ENCODE results near the gene KDM6A. TPM values are rescaled to one million over a fixed set of nuclear protein-coding genes. Genes with fewer than 3 reads are reported as not detected.

Gene KDM6A
- polyA plus RNA-seq, 1 of the 3 experiments (the other 2 are of a cell fraction), result 7.4 TPM

DNA sequence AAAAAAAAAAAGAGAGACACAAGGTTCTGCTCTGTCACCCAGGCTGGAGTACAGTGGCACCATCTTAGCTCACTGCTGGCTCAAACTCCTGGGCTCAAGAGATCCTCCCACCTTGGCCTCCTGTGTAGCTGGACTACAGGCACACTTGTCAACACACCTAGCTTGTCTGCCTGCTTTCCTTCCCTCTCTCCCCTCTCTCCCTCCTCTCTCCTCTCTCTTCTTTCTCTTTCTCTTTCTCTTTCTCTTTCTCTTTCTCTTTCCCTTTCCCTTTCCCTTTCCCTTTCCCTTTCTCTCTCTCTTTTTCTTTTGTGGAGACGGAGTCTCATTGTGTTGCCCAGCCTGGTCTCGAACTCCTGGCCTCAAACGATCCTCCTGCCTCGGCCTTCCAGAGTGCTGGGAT is 195.6 kb downstream of the KDM6A start:
- H3K27me3 ChIP-seq (ENCODE audit: insufficient read depth), result no peaks in the 10 kb centered on the region
- POLR2A ChIA-PET, result no interaction called here
- no peaks in the 10 kb centered on the region for H3K9me3 ChIP-seq
- H3K36me3 ChIP-seq (replicated peaks in 1 of 2; ENCODE audit: control insufficient read depth in 1 of 2, insufficient read depth in 2 of 2, low read length in 1 of 2), result peaks cover 39 to 53% of the 10 kb centered on the region in 2 experiments
- CTCF ChIA-PET, result interaction anchor here (0.8 to 2.3 kb wide), 3 partner anchors 9 to 521 kb away, joined by 3 to 13 read pairs (median 3); no protein-coding TSS in a partner anchor
- no peaks in the 10 kb centered on the region; the same call in 1 of the 2 replicates for H4K20me1 ChIP-seq (ENCODE audit: insufficient read depth)
- H3K27ac ChIP-seq (ENCODE audit: low read depth in 2 of 2, low read length in 1 of 2), result no peak overlapping the region
- H3K4me3 ChIP-seq (ENCODE audit: low read depth in 2 of 2, low read length in 1 of 2), result no peak overlapping the region
- no peaks in the 10 kb centered on the region for H3K4me1 ChIP-seq (ENCODE audit: control insufficient read depth in 1 of 2, insufficient read depth in 2 of 2, low read depth in 1 of 2, low read length in 1 of 2)
- H3F3A ChIP-seq (replicated peaks; ENCODE audit: insufficient read depth), result peaks cover 10% of the 10 kb centered on the region
- H3K79me2 ChIP-seq (ENCODE audit: insufficient read depth), result peaks cover 11% of the 10 kb centered on the region
- 94% methylated on average over 4 of the region's 4 CpGs for WGBS (ENCODE audit: low lambda C conversion rate)
- TF ChIP-seq, protein P1, sequence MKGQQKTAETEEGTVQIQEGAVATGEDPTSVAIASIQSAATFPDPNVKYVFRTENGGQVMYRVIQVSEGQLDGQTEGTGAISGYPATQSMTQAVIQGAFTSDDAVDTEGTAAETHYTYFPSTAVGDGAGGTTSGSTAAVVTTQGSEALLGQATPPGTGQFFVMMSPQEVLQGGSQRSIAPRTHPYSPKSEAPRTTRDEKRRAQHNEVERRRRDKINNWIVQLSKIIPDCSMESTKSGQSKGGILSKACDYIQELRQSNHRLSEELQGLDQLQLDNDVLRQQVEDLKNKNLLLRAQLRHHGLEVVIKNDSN (IDR thresholded peaks at IDR 0.05; ENCODE audit: borderline replicate concordance, low read depth), result no peak
- TF ChIP-seq GABPA (IDR thresholded peaks at IDR 0.05; ENCODE audit: low read depth) (no peak), TCF12 (IDR thresholded peaks at IDR 0.05) (no peak), NRF1 (IDR thresholded peaks at IDR 0.05; ENCODE audit: low read depth, low read length) (no peak), FOSL2 (IDR thresholded peaks at IDR 0.05; ENCODE audit: borderline replicate concordance, low read depth) (no peak), EZH2phosphoT487 (IDR thresholded peaks at IDR 0.05; ENCODE audit: borderline replicate concordance, low read depth) (no peak), NFIC (IDR thresholded peaks at IDR 0.05; ENCODE audit: borderline replicate concordance) (no peak), EP300 (IDR thresholded peaks at IDR 0.05; ENCODE audit: borderline replicate concordance in 1 of 2, low read depth in 1 of 2, low read length in 1 of 2) (no peak), FOXJ3 (CRISPR knock-in tag; IDR thresholded peaks at IDR 0.05) (no peak), POLR2AphosphoS5 (IDR thresholded peaks at IDR 0.05; ENCODE audit: low read depth, low read length) (no peak), MEF2A (IDR thresholded peaks at IDR 0.05; ENCODE audit: borderline replicate concordance, low read depth) (no peak), MAX (IDR thresholded peaks at IDR 0.05; ENCODE audit: low read depth) (no peak), CHD2 (IDR thresholded peaks at IDR 0.05; ENCODE audit: low read length, partially characterized antibody) (no peak), ELF1 (IDR thresholded peaks at IDR 0.05) (no peak), PBX3 (IDR thresholded peaks at IDR 0.05) (no peak)
- no peaks in the 10 kb centered on the region for H3K9me2 ChIP-seq
- H3K9ac ChIP-seq, result no peak overlapping the region
- H2AFZ ChIP-seq (ENCODE audit: low read depth), result no peak overlapping the region
- no peak overlapping the region for H3K4me2 ChIP-seq
- DNase-seq, result no peak

- H3K9ac ChIP-seq, result no peak overlapping the region
- TF ChIP-seq CTCF (IDR thresholded peaks at IDR 0.05), result peak; percentile 93
- no peak for TF ChIP-seq RXRA (IDR thresholded peaks at IDR 0.05; ENCODE audit: borderline replicate concordance, low read depth)
- TF ChIP-seq GATA2 (CRISPR knock-in tag; IDR thresholded peaks at IDR 0.05), result no peak
- no peak for TF ChIP-seq TAF1 (IDR thresholded peaks at IDR 0.05; ENCODE audit: borderline replicate concordance, low read depth, low read length)
- no peak for TF ChIP-seq IRF3 (IDR thresholded peaks at IDR 0.05; ENCODE audit: low read depth, low read length)
- no peak for TF ChIP-seq EP300 (IDR thresholded peaks at IDR 0.05; ENCODE audit: borderline replicate concordance in 1 of 2, low read depth in 1 of 2, low read length in 1 of 2)
- no peak for TF ChIP-seq GABPA (IDR thresholded peaks at IDR 0.05; ENCODE audit: low read depth)
- no peak for TF ChIP-seq NRF1 (IDR thresholded peaks at IDR 0.05; ENCODE audit: low read depth, low read length)
- TF ChIP-seq, protein P1 (IDR thresholded peaks at IDR 0.05; ENCODE audit: borderline replicate concordance, low read depth), result no peak
These were observed 197.4 kb downstream of the KDM6A start for GRCh38 chrX:45070116-45071007.

More at GRCh38 chrX:45070116-45071007, 197.4 kb downstream of the KDM6A start:
- Histone ChIP-seq H3K27ac (ENCODE audit: low read depth in 2 of 2, low read length in 1 of 2) (peak overlapping the region in 1 of 2 experiments; percentile 11; a peak in 1 of 4 replicates), H3K4me1 (ENCODE audit: control insufficient read depth in 1 of 2, insufficient read depth in 2 of 2, low read depth in 1 of 2, low read length in 1 of 2) (no peaks in the 10 kb centered on the region; a peak in 1 of 4 replicates), H2AFZ (ENCODE audit: low read depth) (no peak overlapping the region), H3K9me2 (no peaks in the 10 kb centered on the region), H3K4me3 (ENCODE audit: low read depth in 2 of 2, low read length in 1 of 2) (no peak overlapping the region), H3K79me2 (ENCODE audit: insufficient read depth) (peaks cover 26% of the 10 kb centered on the region), H3K36me3 (replicated peaks in 1 of 2; ENCODE audit: control insufficient read depth in 1 of 2, insufficient read depth in 2 of 2, low read length in 1 of 2) (peaks cover 21 to 38% of the 10 kb centered on the region in 2 experiments), H3K9me3 (no peaks in the 10 kb centered on the region), H3K4me2 (no peak overlapping the region), H4K20me1 (ENCODE audit: insufficient read depth) (no peaks in the 10 kb centered on the region; the same call in 1 of the 2 replicates), H3K27me3 (ENCODE audit: insufficient read depth) (no peaks in the 10 kb centered on the region), H3F3A (replicated peaks; ENCODE audit: insufficient read depth) (peaks cover 10% of the 10 kb centered on the region)
- WGBS (ENCODE audit: low lambda C conversion rate), result 42% methylated on average over 2 of the region's 2 CpGs
- ChIA-PET POLR2A (no interaction called here), CTCF (interaction anchor here (0.6 to 2.3 kb wide), 28 partner anchors 8 to 895 kb away, joined by 3 to 13 read pairs (median 3); no protein-coding TSS in a partner anchor)
- peak; percentile 36 for DNase-seq
